Keratinocyte (primary cell): Measurements from ENCODE around the gene CNPPD1. TPM values are rescaled to one million over a fixed set of nuclear protein-coding genes. Genes with fewer than 3 reads are reported as not detected.

ENCODE experiments used
- DNase-seq: peaks from one replicate; pipeline ENCODE4 v3.0.0-alpha.2; 2011; ENCODE audit warnings: low read depth, missing footprints, low spot score
- FAIRE-seq: peaks from 2 replicates; lab custom pipeline; 2011; peaks lifted over from hg19 to GRCh38; lab: Jason Lieb, UNC
- H2AFZ ChIP-seq: 2 replicates; pipeline ENCODE4 v1.6.0; 2012; ENCODE audit warnings: low read length, control low read depth, inconsistent platforms; ENCODE audit not compliant: control insufficient read depth
- H3K27ac ChIP-seq: 2 replicates; pipeline ENCODE4 v1.5.1; 2011; ENCODE audit warnings: low read length; ENCODE audit not compliant: control insufficient read depth, insufficient read depth
- H3K27me3 ChIP-seq: 3 replicates; pipeline ENCODE4 v1.6.0; 2011; ENCODE audit warnings: low read length; ENCODE audit not compliant: control insufficient read depth, insufficient read depth; ENCODE audit errors: extremely low read depth
- H3K36me3 ChIP-seq, 2 experiments: 2 replicates in 1 of 2; 3 replicates in 1 of 2; pipeline ENCODE4 v1.5.1; 2011; ENCODE audit warnings: low read length in 2 of 2, mild to moderate bottlenecking in 1 of 2; ENCODE audit not compliant: control insufficient read depth in 2 of 2, insufficient read depth in 2 of 2; ENCODE audit errors: extremely low read depth in 1 of 2
- H3K4me1 ChIP-seq: 3 replicates; pipeline ENCODE4 v1.5.1; 2011; ENCODE audit warnings: low read length; ENCODE audit not compliant: control insufficient read depth, insufficient read depth; ENCODE audit errors: extremely low read depth
- H3K4me2 ChIP-seq: 3 replicates; pipeline ENCODE4 v1.6.0; 2011; ENCODE audit warnings: low read depth, low read length; ENCODE audit not compliant: control insufficient read depth, insufficient read depth; ENCODE audit errors: extremely low read depth
- H3K4me3 ChIP-seq, 3 experiments: fragments of 200-600 bp in 1 of 3; sonication (generic) in 1 of 3; 2 replicates in 2 of 3; 3 replicates in 1 of 3; pipeline ENCODE4 v1.5.1; 2011 to 2016; ENCODE audit warnings: low read length in 3 of 3, mild to moderate bottlenecking in 3 of 3, control low read depth in 2 of 3, inconsistent platforms in 1 of 3, low read depth in 1 of 3, mixed read lengths in 1 of 3, mixed run types in 1 of 3, moderate library complexity in 1 of 3; ENCODE audit not compliant: control insufficient read depth in 2 of 3, insufficient read depth in 2 of 3; ENCODE audit errors: extremely low read depth in 1 of 3
- H3K79me2 ChIP-seq: 2 replicates; pipeline ENCODE4 v1.6.0; 2012; ENCODE audit warnings: low read length; ENCODE audit not compliant: control insufficient read depth, insufficient read depth
- H3K9ac ChIP-seq: 3 replicates; pipeline ENCODE4 v1.6.0; 2011; ENCODE audit warnings: low read length; ENCODE audit not compliant: control insufficient read depth, insufficient read depth; ENCODE audit errors: extremely low read depth
- H3K9me1 ChIP-seq: 3 replicates; pipeline ENCODE4 v1.6.0; 2011; ENCODE audit warnings: low read length; ENCODE audit not compliant: control insufficient read depth, insufficient read depth; ENCODE audit errors: extremely low read depth
- H3K9me3 ChIP-seq: 2 replicates; pipeline ENCODE4 v1.5.1; 2012; ENCODE audit warnings: low read depth, low read length; ENCODE audit not compliant: control insufficient read depth
- H4K20me1 ChIP-seq: 3 replicates; pipeline ENCODE4 v1.6.0; 2011; ENCODE audit warnings: low read length; ENCODE audit not compliant: control insufficient read depth, insufficient read depth; ENCODE audit errors: extremely low read depth
- EZH2 ChIP-seq: IDR thresholded peaks from one replicate; pipeline ENCODE4 v1.6.1; 2012; ENCODE audit warnings: inconsistent platforms, mild to moderate bottlenecking, low read length, moderate library complexity
- dilution Hi-C: fragments of 300-500 bp; cut with MboI; formaldehyde crosslinking; loops from one replicate; pipeline ENCODE4 v1.7.0; 2020; ENCODE audit warnings: low sequenced_read_pairs; ENCODE audit not compliant: extremely low pct_ligation_motif_present
- polyA plus RNA-seq, 5 experiments: library from polyadenylated mRNA; depleted of rRNA in 3 of 5; stranded (reverse) in 3 of 5; stranded (forward) in 1 of 5; unstranded in 1 of 5; fragments of >200 nt; gene quantifications; 1 replicate in 1 of 5; 2 replicates in 3 of 5; 3 replicates in 1 of 5; pipeline versions ENCODE4 v1.2.1 to v1.2.3, GENCODE V29; 2011 to 2012; ENCODE audit warnings: missing spikeins in 2 of 5, low read depth in 1 of 5, low replicate concordance in 1 of 5
- TF ChIP-seq, protein P1 (sequence below), 3 experiments: IDR thresholded peaks in 1 of 3; conservative IDR thresholded peaks in 1 of 3; optimal IDR thresholded peaks in 1 of 3; 2 replicates in 2 of 3; 3 replicates in 1 of 3; pipeline versions ENCODE3 to v1.5.1; 2011; ENCODE audit warnings: low read length in 3 of 3, mild to moderate bottlenecking in 3 of 3, moderate library complexity in 2 of 3, control low read depth in 1 of 3, inconsistent platforms in 1 of 3; ENCODE audit not compliant: insufficient read depth in 2 of 3; ENCODE audit errors: extremely low read depth in 1 of 3

The CNPPD1 gene
- polyA plus RNA-seq, 1 donor (not counting 4 experiments of a cell fraction or from before 2014, with no cell fraction given): 26.1 TPM

DNA sequence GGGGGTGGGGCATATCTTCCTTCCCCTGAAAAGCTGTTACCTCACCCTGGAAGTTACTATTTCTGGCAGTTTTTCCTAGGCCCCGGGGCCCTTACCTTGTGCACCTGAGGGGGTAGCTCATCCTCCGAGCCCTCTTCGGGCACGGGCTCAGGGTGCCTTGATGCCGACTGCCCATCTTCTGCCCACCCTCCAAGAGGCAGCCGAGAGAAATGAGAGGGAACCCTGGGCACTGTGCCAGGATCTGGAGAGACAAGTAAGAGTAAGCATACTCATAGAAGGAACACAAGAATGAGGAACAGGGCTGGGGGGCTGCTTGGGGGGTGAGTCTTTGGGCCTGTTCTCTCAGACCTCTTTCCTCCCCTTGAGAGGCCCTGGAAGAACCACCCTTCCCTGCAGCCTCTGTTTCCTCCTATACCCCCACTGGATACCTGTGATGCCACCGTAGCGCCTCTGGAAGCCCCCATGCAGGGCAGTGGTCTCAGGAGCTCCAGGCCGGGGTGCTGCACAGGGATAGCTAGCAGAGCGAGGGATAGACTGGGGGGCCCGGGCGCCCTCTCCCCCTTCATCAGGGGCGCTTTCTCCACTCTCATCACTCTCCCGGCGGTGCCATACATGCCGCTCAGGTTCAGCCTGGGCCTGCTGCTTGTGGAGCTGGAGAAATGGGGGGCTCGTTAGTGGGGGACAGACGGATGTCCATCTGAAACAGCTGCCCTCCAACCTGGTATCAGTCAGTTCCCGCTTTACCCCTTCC lies 44.1 kb upstream of the CNPPD1 start:
- dilution Hi-C loops: no loop called here
- H3K9me3 ChIP-seq: no peaks in the 10 kb centered on the region
- peaks cover 18% of the 10 kb centered on the region for H3K4me1 ChIP-seq
- H3K36me3 ChIP-seq: peaks cover 31 to 46% of the 10 kb centered on the region in 2 experiments
- no peak overlapping the region for H3K4me2 ChIP-seq
- H3K79me2 ChIP-seq: no peaks in the 10 kb centered on the region
- no peak overlapping the region for H3K27ac ChIP-seq
- no peak for TF ChIP-seq EZH2
- H3K4me3 ChIP-seq: no peak overlapping the region
- no peaks in the 10 kb centered on the region for H3K27me3 ChIP-seq
- H3K9me1 ChIP-seq: no peaks in the 10 kb centered on the region
- H2AFZ ChIP-seq: no peak overlapping the region
- H3K9ac ChIP-seq: no peak overlapping the region
- no peak for DNase-seq
- H4K20me1 ChIP-seq: no peaks in the 10 kb centered on the region
- no peak for FAIRE-seq

DNA sequence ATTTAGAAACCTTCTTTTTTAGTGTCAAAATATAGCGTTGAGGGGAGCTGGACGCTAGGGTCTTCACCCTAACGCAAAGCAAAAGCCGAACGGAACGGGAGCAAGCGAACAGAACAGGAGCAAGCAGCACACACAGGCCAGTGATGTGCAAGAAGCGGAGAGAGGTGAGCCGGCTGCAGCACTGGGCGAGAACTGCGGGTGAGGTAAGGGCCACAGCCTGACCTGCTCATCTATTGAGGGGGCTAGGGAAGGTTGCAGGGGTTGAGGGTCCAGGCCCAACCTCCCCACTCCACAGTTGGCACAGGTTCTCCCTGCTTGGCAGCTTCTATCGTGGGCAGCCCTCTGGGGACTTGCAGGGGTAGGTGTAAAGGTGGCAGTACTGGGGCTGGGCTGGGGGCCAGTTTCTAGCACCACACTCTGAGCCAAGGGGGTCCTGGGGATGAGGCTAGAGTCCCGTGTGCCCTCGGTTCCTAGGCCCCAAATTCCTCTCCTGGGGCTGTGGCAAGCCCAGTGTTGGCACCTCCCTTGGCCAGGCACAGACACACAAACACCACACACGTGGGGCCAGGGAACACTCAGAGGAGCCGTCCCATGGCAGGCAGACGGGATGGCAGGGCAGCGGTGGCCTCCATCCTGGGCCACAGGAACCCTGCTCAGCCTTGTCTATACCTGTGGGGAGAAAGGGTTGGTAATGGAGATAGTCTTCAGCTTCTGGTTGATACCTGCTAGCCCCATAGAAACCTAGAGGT lies 43.2 kb upstream of the CNPPD1 start:
- Histone ChIP-seq H3K27me3 (no peaks in the 10 kb centered on the region), H4K20me1 (no peaks in the 10 kb centered on the region), H3K27ac (no peak overlapping the region), H3K9ac (no peak overlapping the region), H3K9me3 (no peaks in the 10 kb centered on the region), H3K4me1 (peaks cover 18% of the 10 kb centered on the region), H3K36me3 (peaks cover 31 to 40% of the 10 kb centered on the region in 2 experiments), H3K9me1 (no peaks in the 10 kb centered on the region), H3K4me3 (no peak overlapping the region), H3K79me2 (no peaks in the 10 kb centered on the region), H3K4me2 (no peak overlapping the region), H2AFZ (no peak overlapping the region)
- FAIRE-seq (no peak), DNase-seq (no peak)
- dilution Hi-C loops: no loop called here
- no peak for TF ChIP-seq EZH2
- TF ChIP-seq, protein P1, sequence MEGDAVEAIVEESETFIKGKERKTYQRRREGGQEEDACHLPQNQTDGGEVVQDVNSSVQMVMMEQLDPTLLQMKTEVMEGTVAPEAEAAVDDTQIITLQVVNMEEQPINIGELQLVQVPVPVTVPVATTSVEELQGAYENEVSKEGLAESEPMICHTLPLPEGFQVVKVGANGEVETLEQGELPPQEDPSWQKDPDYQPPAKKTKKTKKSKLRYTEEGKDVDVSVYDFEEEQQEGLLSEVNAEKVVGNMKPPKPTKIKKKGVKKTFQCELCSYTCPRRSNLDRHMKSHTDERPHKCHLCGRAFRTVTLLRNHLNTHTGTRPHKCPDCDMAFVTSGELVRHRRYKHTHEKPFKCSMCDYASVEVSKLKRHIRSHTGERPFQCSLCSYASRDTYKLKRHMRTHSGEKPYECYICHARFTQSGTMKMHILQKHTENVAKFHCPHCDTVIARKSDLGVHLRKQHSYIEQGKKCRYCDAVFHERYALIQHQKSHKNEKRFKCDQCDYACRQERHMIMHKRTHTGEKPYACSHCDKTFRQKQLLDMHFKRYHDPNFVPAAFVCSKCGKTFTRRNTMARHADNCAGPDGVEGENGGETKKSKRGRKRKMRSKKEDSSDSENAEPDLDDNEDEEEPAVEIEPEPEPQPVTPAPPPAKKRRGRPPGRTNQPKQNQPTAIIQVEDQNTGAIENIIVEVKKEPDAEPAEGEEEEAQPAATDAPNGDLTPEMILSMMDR (optimal IDR thresholded peaks at IDR 0.05 in 1 of 3, IDR thresholded peaks at IDR 0.05 in 1 of 3, conservative IDR thresholded peaks at IDR 0.05 in 1 of 3; ENCODE audit: extremely low read depth in 1 of 3, insufficient read depth in 2 of 3, low read length in 3 of 3): no peak
